Endothelial cell of umbilical vein (primary cell): ENCODE measurements around the gene SEPTIN3. TPM values are rescaled to one million over a fixed set of nuclear protein-coding genes. Genes with fewer than 3 reads are reported as not detected.

ENCODE experiments used
- BruUV-seq: library from RNA; stranded (reverse); fragments of 400-500 nt; replicated peaks from 2 replicates; lab custom pipeline; 2021; lab: Mats Ljungman, UMichigan
- CTCF ChIA-PET: fragments of 300-600, 350-600 bp; sonication (Branson Sonifier 250); formaldehyde crosslinking; loops from one replicate; lab custom pipeline; 2021; ENCODE audit warnings: antibody characterized with exemption, inconsistent platforms; lab: Charles Lee
- POLR2A ChIA-PET: fragments of 300-600, 350-600 bp; sonication (Branson Sonifier 250); formaldehyde crosslinking; loops from one replicate; lab custom pipeline; 2021; ENCODE audit warnings: antibody characterized with exemption, inconsistent platforms; lab: Charles Lee
- DNase-seq: peaks from one replicate; pipeline ENCODE4 v3.0.0-alpha.2; 2011; ENCODE audit warnings: low read depth, low spot score
- FAIRE-seq: peaks from 2 replicates; lab custom pipeline; 2011; peaks lifted over from hg19 to GRCh38; lab: Jason Lieb, UNC
- H2AFZ ChIP-seq: 2 replicates; pipeline ENCODE4 v1.6.0; 2012; ENCODE audit warnings: low read depth, low read length, control low read depth, inconsistent platforms
- H3K27ac ChIP-seq: 2 replicates; pipeline ENCODE4 v1.5.1; 2011; ENCODE audit warnings: low read depth, mild to moderate bottlenecking, control low read depth, low read length, moderate library complexity; ENCODE audit not compliant: insufficient read depth
- H3K27me3 ChIP-seq, 2 experiments: 2 replicates each; pipeline versions ENCODE4 v1.6.0 to v1.6.1; 2011; ENCODE audit warnings: low read length in 2 of 2, mixed read lengths in 1 of 2; ENCODE audit not compliant: control insufficient read depth in 2 of 2, insufficient read depth in 2 of 2
- H3K36me3 ChIP-seq, 2 experiments: 2 replicates in 1 of 2; 3 replicates in 1 of 2; pipeline ENCODE4 v1.5.1; 2011; ENCODE audit warnings: low read length in 2 of 2, mild to moderate bottlenecking in 1 of 2, moderate library complexity in 1 of 2; ENCODE audit not compliant: control insufficient read depth in 2 of 2, insufficient read depth in 2 of 2; ENCODE audit errors: extremely low read depth in 1 of 2
- H3K4me1 ChIP-seq: 3 replicates; pipeline ENCODE4 v1.5.1; 2011; ENCODE audit warnings: mild to moderate bottlenecking, low read length; ENCODE audit not compliant: control insufficient read depth, insufficient read depth; ENCODE audit errors: extremely low read depth
- H3K4me2 ChIP-seq: 2 replicates; pipeline ENCODE4 v1.6.1; 2011; ENCODE audit warnings: low read length, control low read depth, mixed read lengths; ENCODE audit not compliant: insufficient read depth
- H3K4me3 ChIP-seq, 3 experiments: fragments of 200-600 bp in 1 of 3; sonication (generic), shearing (Covaris generic) in 1 of 3; replicated peaks in 1 of 3; 2 replicates each; pipeline ENCODE4 v1.5.1; 2011 to 2016; ENCODE audit warnings: control low read depth in 3 of 3, low read length in 3 of 3, mild to moderate bottlenecking in 2 of 3, inconsistent platforms in 1 of 3, low read depth in 1 of 3, moderate library complexity in 1 of 3; ENCODE audit not compliant: insufficient read depth in 1 of 3
- H3K79me2 ChIP-seq: 2 replicates; pipeline ENCODE4 v1.6.0; 2012; ENCODE audit warnings: low read length, inconsistent platforms; ENCODE audit not compliant: control insufficient read depth, insufficient read depth
- H3K9ac ChIP-seq: replicated peaks from 2 replicates; pipeline ENCODE3; 2011; ENCODE audit warnings: low read length, control low read depth; ENCODE audit not compliant: insufficient read depth; ENCODE audit errors: extremely low read depth
- H3K9me1 ChIP-seq: replicated peaks from 3 replicates; pipeline ENCODE4 v1.6.0; 2011; ENCODE audit warnings: mild to moderate bottlenecking, low read length; ENCODE audit not compliant: control insufficient read depth, insufficient read depth; ENCODE audit errors: extremely low read depth
- H3K9me3 ChIP-seq: replicated peaks from 2 replicates; pipeline ENCODE4 v1.5.1; 2012; ENCODE audit warnings: low read length, inconsistent platforms; ENCODE audit not compliant: control insufficient read depth, insufficient read depth
- H4K20me1 ChIP-seq: replicated peaks from 2 replicates; pipeline ENCODE3; 2011; ENCODE audit warnings: mild to moderate bottlenecking, low read length; ENCODE audit not compliant: control insufficient read depth, insufficient read depth; ENCODE audit errors: extremely low read depth
- CTCF ChIP-seq, 2 donors: IDR thresholded peaks; 1 replicate in 1 of 2; 2 replicates in 1 of 2; pipeline ENCODE4 v1.5.1; 2011; ENCODE audit warnings: low read length in 2 of 2, mild to moderate bottlenecking in 2 of 2, moderate library complexity in 2 of 2, control low read depth in 1 of 2, inconsistent platforms in 1 of 2, low read depth in 1 of 2; ENCODE audit not compliant: insufficient read depth in 1 of 2; ENCODE audit errors: extremely low read depth in 1 of 2
- EZH2 ChIP-seq: IDR thresholded peaks from 2 replicates; pipeline ENCODE4 v1.6.1; 2012; ENCODE audit warnings: borderline replicate concordance, low read depth, mild to moderate bottlenecking, moderate library complexity, low read length, inconsistent platforms; ENCODE audit not compliant: severe bottlenecking
- FOS ChIP-seq: IDR thresholded peaks from 2 replicates; pipeline ENCODE4 v1.6.1; 2011; ENCODE audit warnings: mild to moderate bottlenecking, low read length, moderate library complexity, borderline replicate concordance; ENCODE audit not compliant: insufficient read depth
- GATA2 ChIP-seq: IDR thresholded peaks from 2 replicates; pipeline ENCODE4 v1.7.0; 2011; ENCODE audit warnings: low read depth, mild to moderate bottlenecking, moderate library complexity, mixed read lengths, low read length; ENCODE audit not compliant: insufficient read length, insufficient read depth
- MAX ChIP-seq: IDR thresholded peaks from 2 replicates; pipeline ENCODE4 v1.6.1; 2011; ENCODE audit not compliant: insufficient read depth, insufficient read length
- MYC ChIP-seq: IDR thresholded peaks from one replicate; pipeline ENCODE4 v1.6.1; 2011; ENCODE audit warnings: mild to moderate bottlenecking, low read depth, low read length
- dilution Hi-C: fragments of 300-500 bp; cut with MboI; formaldehyde crosslinking; loops from one replicate; pipeline ENCODE4 v1.15.0; 2019; ENCODE audit warnings: low sequenced_read_pairs; ENCODE audit not compliant: extremely low pct_ligation_motif_present
- intact Hi-C: fragments of 100-400 bp; cut with micrococcal nuclease; formaldehyde crosslinking; loops from one replicate; pipeline ENCODE4 v1.10.0; 2022
- polyA plus RNA-seq, 4 experiments: library from polyadenylated mRNA; depleted of rRNA in 3 of 4; stranded (reverse) in 3 of 4; unstranded in 1 of 4; fragments of >200 nt; gene quantifications; 2 replicates each; pipeline versions ENCODE4 v1.2.1 to v1.2.3, GENCODE V29; 2011 to 2012; ENCODE audit warnings: missing spikeins in 1 of 4
- total RNA-seq: library from RNA; stranded (reverse); gene quantifications from 2 replicates; pipeline ENCODE4 v1.2.3, GENCODE V29; 2021

Gene SEPTIN3
- total and polyA plus RNA-seq, 2 donors (not counting 3 experiments of a cell fraction or from before 2014, with no cell fraction given) = 0.08 to 0.18 TPM

GRCh38 chr22:41939981-41940831 is 29.0 kb upstream of the SEPTIN3 start:
- no peaks in the 10 kb centered on the region for H3K9me3 ChIP-seq
- CTCF ChIA-PET = interaction anchor here (0.7 to 2.6 kb wide), 39 partner anchors 10 to 504 kb away, joined by 3 to 127 read pairs (median 7); partner anchors contain the start of genes CCDC134, MEI1, SNU13 and SREBF2
- H3K79me2 ChIP-seq = no peaks in the 10 kb centered on the region
- dilution Hi-C loops = no loop called here
- H2AFZ ChIP-seq = no peak overlapping the region
- DNase-seq (no peak), FAIRE-seq (peak; percentile 4)
- TF ChIP-seq GATA2 (no peak), MAX (no peak), EZH2 (no peak), CTCF (IDR thresholded peaks at IDR 0.05; ENCODE audit: extremely low read depth in 1 of 2, insufficient read depth in 1 of 2, low read depth in 1 of 2, low read length in 2 of 2) (no peak), MYC (no peak), FOS (no peak)
- H4K20me1 ChIP-seq = no peaks in the 10 kb centered on the region
- H3K9me1 ChIP-seq = no peaks in the 10 kb centered on the region
- no peak overlapping the region for H3K4me2 ChIP-seq
- peaks cover 0 to 2% of the 10 kb centered on the region in 2 experiments for H3K36me3 ChIP-seq
- POLR2A ChIA-PET = no interaction called here
- H3K9ac ChIP-seq = no peak overlapping the region
- H3K27me3 ChIP-seq = no peaks in the 10 kb centered on the region
- no peak overlapping the region for H3K4me3 ChIP-seq
- BruUV-seq = no TSS peak
- H3K27ac ChIP-seq = no peak overlapping the region
- intact Hi-C loops = loop anchor here (2.0 kb wide), 1 partner anchor 13 kb away; the partner anchor contains the start of gene TNFRSF13C
- peaks cover 22% of the 10 kb centered on the region for H3K4me1 ChIP-seq
